OCI-LY7 (cell line): ENCODE data around the gene GAS2L2.

Experiments used
- CTCF ChIP-seq: fragments of 200-600 bp; sonication (generic); conservative IDR thresholded peaks from 2 replicates; pipeline ENCODE4 v1.5.1; 2014; ENCODE audit warnings: mild to moderate bottlenecking, antibody characterized with exemption, low read length, moderate library complexity, mixed read lengths
- EZH2phosphoT487 ChIP-seq: fragments of 200-600 bp; sonication (generic); IDR thresholded peaks from 2 replicates; pipeline ENCODE4 v1.6.1; 2018; ENCODE audit warnings: low read depth, borderline replicate concordance, mild to moderate bottlenecking, mixed run types, antibody characterized with exemption, low read length, moderate library complexity, mixed read lengths

- peak; percentile 90 for TF ChIP-seq CTCF
- TF ChIP-seq EZH2phosphoT487 = no peak
Observed at GRCh38 chr17:35747540-35748017, 5.5 kb downstream of the GAS2L2 start.
